Activated naive CD4-positive, alpha-beta T cell treated with anti-CD3 and anti-CD28 coated beads, Interleukin-2, amount 50 U/mL, for 24 hours (primary cell): Measurements from ENCODE around the gene PLA2R1.

Experiments
- H3K27ac Mint-ChIP-seq: one replicate; pipeline ENCODE4 v1.8.0; 2021; ENCODE audit warnings: mild to moderate bottlenecking, mixed read lengths
- H3K27me3 Mint-ChIP-seq: one replicate; pipeline ENCODE4 v1.8.0; 2021; ENCODE audit warnings: mixed read lengths
- H3K36me3 Mint-ChIP-seq: one replicate; pipeline ENCODE4 v1.8.0; 2021; ENCODE audit warnings: mixed read lengths
- H3K4me1 Mint-ChIP-seq: one replicate; pipeline ENCODE4 v1.8.0; 2021; ENCODE audit warnings: mixed read lengths
- H3K4me3 Mint-ChIP-seq: one replicate; pipeline ENCODE4 v1.8.0; 2021; ENCODE audit warnings: mild to moderate bottlenecking, mixed read lengths
- H3K9me3 Mint-ChIP-seq: one replicate; pipeline ENCODE4 v1.8.0; 2021; ENCODE audit warnings: mixed read lengths

The PLA2R1 gene

DNA sequence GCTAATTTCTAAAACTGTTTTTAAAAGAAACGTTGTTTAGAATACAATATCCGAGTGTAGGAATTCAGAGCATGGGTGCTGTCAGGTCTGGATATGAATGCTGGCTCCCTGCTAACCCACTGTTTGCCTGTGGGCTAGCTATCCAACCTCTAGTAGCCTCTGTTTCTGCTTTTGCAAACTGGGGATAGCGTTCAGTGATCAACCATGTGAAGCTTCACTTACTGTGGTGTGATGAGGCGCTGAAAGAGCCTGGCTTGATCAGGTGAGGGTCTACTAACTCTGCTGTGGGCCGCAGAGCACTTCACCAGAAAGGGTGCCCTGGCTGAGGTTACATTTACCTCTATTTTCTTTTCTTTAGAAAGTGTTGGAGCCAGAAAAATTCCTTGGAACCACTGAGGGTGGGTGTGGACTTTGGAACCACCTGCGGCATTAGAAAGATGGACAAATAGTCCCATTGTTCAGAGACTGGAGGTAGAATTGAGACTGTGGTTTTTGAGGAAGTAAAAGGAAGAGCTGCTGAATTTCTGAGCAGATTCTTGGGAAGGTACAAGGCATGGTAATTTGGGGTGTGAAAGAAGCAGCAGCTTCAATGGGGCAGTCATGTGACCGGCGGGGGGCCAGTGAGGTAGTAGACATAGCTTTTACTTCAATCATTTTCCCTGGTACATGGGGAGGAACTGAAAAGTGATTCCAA, 168.1 kb downstream of the PLA2R1 start:
- Mint-ChIP-seq H3K4me3 (no peak overlapping the region), H3K36me3 (peaks cover 19% of the 10 kb centered on the region), H3K4me1 (peaks cover 57% of the 10 kb centered on the region)

DNA sequence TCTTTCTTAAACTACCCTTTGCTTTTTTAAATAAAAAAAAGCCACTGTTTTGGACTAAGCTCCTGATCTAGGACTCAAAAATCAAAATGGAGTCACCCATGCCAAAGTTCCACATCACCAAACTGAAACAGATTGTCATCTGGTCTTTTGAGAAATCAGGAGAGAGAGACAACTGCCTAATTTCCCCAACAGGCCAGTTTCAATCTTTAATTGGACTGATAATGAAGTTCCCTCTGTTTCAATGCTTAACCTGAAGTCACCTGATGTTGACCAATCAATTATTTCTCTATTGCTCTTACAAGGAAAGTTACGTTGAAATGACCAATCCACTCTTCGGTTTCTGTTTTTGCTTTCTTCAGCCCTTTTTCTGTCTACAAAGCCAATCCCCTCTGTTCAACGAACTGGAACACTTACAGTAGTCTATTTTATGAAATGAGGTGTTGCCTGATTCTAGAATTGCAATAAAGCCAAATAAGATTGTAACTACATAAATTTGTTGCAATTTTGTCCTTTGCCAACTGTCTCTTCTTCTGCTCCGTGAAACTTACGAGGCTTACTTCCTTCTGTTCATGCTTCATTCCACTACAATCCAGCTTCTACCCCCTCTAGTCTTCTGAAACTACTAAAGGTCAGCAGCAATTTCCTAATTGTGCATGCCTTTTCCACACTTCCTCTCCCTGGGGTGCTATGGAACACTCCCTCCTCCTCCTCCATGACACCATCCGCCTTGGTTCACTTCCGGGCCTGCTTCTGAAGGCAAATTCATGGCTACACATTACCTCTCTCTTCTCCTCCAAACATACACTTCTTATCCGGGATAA, 169.2 kb downstream of the PLA2R1 start:
- Mint-ChIP-seq H3K36me3 (peaks cover 17% of the 10 kb centered on the region), H3K27ac (no peak overlapping the region), H3K4me1 (peaks cover 49% of the 10 kb centered on the region), H3K27me3 (no peaks in the 10 kb centered on the region), H3K4me3 (no peak overlapping the region), H3K9me3 (no peaks in the 10 kb centered on the region)

More for the DNA sequence above, 168.1 kb downstream of the PLA2R1 start:
- Mint-ChIP-seq H3K9me3 (no peaks in the 10 kb centered on the region), H3K27me3 (no peaks in the 10 kb centered on the region), H3K27ac (peak overlapping the region; percentile 18)

DNA sequence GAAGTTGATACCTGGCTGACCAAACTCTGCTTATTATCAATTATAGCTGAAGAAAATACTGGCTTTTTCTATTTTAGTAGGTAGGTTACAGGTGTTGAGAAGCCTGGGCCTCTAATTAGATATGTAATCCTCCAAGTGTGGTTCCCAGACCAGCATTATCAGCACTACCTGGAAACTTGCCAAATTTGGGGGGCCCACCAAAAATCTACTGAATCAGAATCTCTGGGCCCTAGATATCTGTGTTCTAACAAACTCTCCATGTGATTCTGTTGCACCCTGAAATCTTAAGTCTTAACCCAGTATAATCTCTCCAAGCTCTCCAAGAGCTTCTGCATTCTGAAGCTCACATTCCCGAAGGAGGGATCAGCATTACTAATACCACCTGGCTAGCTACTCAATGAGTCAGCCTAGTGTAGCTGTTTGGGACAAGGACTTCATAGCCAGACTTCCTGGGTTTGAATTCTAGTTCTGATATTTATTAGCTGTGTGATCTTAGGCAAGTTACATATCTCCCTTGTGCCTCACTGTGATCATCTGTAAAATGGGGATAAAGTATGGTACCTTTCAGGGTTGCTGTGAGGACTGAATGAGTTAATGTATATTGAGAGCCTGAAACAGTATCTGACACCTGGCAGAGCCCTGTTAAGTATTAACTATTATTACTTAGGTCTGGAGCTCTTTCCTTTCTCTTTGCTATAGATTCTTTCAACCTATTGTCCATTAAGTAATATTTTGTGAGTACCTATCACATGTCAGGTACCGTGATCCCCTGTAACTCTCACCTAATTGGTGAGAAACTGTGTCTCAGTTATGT, 170.3 kb downstream of the PLA2R1 start:
- H3K27ac Mint-ChIP-seq = no peak overlapping the region
- no peaks in the 10 kb centered on the region for H3K27me3 Mint-ChIP-seq
- peaks cover 14% of the 10 kb centered on the region for H3K36me3 Mint-ChIP-seq
- H3K9me3 Mint-ChIP-seq = no peaks in the 10 kb centered on the region
- no peak overlapping the region for H3K4me3 Mint-ChIP-seq
- peaks cover 38% of the 10 kb centered on the region for H3K4me1 Mint-ChIP-seq

DNA sequence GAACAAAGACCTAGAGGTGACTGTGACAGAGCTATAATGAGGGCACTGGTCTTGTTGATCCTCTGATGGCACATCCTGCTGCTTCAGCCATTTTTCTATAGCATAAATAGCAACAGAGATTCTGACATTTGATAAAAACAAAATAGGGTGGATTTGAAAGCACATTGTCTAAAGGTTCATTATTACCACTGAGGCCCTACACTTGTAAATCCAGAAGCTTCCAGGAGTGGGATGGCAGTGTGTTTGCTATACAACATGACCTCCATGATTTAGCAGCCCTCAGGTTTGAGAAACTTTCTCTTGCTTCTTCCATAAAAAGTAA, 171.2 kb downstream of the PLA2R1 start:
- Mint-ChIP-seq H3K27ac (no peak overlapping the region), H3K9me3 (no peaks in the 10 kb centered on the region), H3K36me3 (peaks cover 12% of the 10 kb centered on the region), H3K4me1 (peaks cover 30% of the 10 kb centered on the region), H3K4me3 (no peak overlapping the region), H3K27me3 (no peaks in the 10 kb centered on the region)

DNA sequence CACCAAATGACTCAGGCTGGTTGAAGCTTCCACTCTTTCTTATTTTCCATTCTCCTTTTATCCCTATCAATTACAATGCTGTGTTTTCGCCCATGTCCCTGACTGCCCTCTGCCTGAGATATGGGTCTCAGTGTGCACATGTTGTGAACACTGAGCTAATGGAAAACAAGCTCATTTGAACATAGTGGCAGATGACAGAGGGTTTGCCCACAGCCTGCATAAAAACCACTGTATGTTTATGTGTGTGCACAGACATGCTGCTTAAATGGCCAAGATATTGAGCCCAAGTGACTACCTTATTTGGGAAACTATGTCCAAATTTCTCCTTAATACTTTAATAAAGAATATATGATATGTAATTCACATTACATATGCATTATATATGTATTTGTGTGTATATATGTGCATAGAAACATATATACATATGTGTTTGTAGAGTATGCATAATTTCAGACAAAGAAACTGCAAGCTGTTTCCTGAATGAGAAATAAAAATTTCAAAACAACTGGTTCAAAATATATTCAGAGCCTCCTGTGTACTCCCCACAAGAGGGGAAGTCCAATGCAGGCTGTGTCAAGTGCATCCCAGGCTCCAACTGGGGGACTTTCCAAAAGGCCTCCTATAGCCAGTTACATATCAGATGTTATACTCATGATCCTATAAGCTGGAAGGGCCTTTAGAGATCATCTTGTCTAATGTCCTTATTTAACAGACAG, 171.7 kb downstream of the PLA2R1 start:
- Mint-ChIP-seq H3K9me3 (no peaks in the 10 kb centered on the region), H3K27me3 (no peaks in the 10 kb centered on the region), H3K27ac (no peak overlapping the region), H3K36me3 (peaks cover 12% of the 10 kb centered on the region), H3K4me3 (no peak overlapping the region), H3K4me1 (peaks cover 25% of the 10 kb centered on the region)

DNA sequence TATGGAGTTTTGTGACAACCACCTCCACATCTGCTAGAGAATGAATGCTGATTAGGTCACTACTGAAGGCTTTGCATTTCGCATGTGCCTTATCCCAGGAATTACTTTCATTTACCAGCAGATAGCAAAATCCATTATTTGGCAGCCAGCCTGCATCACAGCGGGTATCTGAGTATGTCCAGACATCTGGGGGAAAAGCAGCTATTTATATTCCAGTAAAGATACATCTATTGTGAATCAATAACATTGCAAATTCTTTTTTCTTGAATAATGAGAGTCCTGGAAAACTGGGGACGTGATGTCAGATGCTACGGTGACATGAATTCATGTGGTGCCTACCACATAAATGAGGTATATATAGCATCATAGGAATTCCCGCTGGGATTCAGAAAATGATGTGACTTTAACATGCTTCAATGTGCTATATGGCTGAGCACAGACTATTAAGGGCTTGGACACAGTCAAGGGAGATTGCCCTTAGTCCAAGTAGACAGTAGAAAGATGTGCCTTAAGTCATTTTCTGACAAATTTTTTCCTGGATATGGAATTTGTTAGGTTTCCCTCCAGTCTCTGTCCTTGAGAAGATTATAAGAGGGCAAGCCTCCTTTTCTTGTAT, 180.2 kb downstream of the PLA2R1 start:
- Mint-ChIP-seq H3K9me3 (no peaks in the 10 kb centered on the region), H3K36me3 (peaks cover 16% of the 10 kb centered on the region), H3K27ac (no peak overlapping the region), H3K27me3 (no peaks in the 10 kb centered on the region), H3K4me3 (no peak overlapping the region), H3K4me1 (peaks cover 15% of the 10 kb centered on the region)
